ENCODE data around the gene CDH19. TPM values are rescaled to one million over a fixed set of nuclear protein-coding genes. Genes with fewer than 3 reads are reported as not detected.

The CDH19 gene
- total and polyA plus RNA-seq, 10 of the 15 experiments (the other 5 are each of a cell fraction or from before 2014, with no cell fraction given) = 0.01 TPM; not detected in 9

DNA sequence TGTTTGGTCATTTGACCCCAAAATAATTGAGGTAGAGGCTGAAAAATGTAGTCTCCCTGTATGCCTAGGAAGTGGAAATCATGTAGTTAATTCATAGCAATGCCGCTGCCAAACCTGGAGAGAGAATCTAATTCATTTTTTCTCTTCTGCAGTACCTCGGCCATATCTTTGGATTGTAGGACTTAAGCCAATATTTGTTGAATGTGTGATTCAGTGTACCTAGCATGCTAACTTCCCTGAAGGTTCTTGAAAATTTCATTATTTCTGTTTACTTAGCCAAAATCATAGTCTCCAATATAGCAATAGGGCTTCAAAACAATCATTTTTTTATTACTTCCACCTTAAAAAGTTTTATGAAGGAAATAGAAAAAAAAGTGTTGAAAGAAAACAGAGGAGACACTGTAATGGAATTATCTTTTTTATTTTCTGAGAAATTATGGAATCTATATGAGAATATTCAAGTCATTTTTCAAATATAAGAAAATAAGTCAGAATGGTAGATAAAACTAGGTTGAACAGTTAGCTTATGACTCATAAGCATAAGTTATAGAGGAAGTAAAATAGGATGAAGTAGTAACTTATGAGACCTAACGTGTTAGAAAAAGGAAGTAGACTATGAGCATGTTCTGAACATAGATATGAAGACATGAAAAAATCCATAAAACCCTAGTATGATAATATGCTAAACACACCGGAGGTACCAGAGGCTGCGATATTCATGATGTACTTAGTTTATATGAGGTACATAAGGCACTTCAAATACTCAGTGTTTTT is 35.2 kb upstream of the CDH19 start:
- Histone ChIP-seq H2AFZ (ENCODE audit: control insufficient read depth, low read depth, low read length) (no peak overlapping the region), H3K9ac (ENCODE audit: control insufficient read depth, insufficient read depth, low read length) (no peak overlapping the region), H3K4me2 (ENCODE audit: control insufficient read depth, insufficient read depth) (no peak overlapping the region), H3K4me1 (ENCODE audit: control insufficient read depth, insufficient read depth, low read length) (no peaks in the 10 kb centered on the region), H3K36me3 (ENCODE audit: control insufficient read depth in 2 of 2, insufficient read depth in 2 of 2, low read length in 1 of 2) (no peaks in the 10 kb centered on the region), H3K27ac (ENCODE audit: control insufficient read depth, insufficient read depth) (no peak overlapping the region), H3K4me3 (no peak overlapping the region), H4K20me1 (ENCODE audit: control insufficient read depth, insufficient read depth) (no peaks in the 10 kb centered on the region), H3K79me2 (ENCODE audit: control insufficient read depth, insufficient read depth, low read length) (no peaks in the 10 kb centered on the region), H3K27me3 (replicated peaks in 1 of 2; ENCODE audit: control insufficient read depth in 2 of 2, insufficient read depth in 2 of 2, low read length in 1 of 2) (no peaks in the 10 kb centered on the region), H3K9me3 (replicated peaks; ENCODE audit: control insufficient read depth, insufficient read depth, low read length) (no peaks in the 10 kb centered on the region)
- ChIA-PET RAD21 (ENCODE audit: unreplicated experiment) (no interaction called here), SMC1A (ENCODE audit: uncharacterized antibody, unreplicated experiment) (no interaction called here), POLR2A (no interaction called here), CTCF (no interaction called here)
- in situ Hi-C loops (cut with MboI) = no loop called here
- ATAC-seq = no peak
- no peak for DNase-seq (ENCODE audit: low read depth, low spot score)
- TF ChIP-seq MEF2A (IDR thresholded peaks at IDR 0.05; ENCODE audit: insufficient read depth, low read depth, low read length) = no peak
- TF ChIP-seq PML (IDR thresholded peaks at IDR 0.05; ENCODE audit: low read length) = no peak
- TF ChIP-seq CREM (IDR thresholded peaks at IDR 0.05; ENCODE audit: low read depth) = no peak
- no peak for TF ChIP-seq ESRRA (IDR thresholded peaks at IDR 0.05; ENCODE audit: low read length)
- no peak for TF ChIP-seq TCF12 (IDR thresholded peaks at IDR 0.05; ENCODE audit: low read depth, low read length)
- TF ChIP-seq NBN (IDR thresholded peaks at IDR 0.05) = no peak
- TF ChIP-seq WRNIP1 (IDR thresholded peaks at IDR 0.05; ENCODE audit: borderline replicate concordance, low read depth, low read length) = no peak
- no TSS peak for BruUV-seq (replicated peaks)
- 18% methylated on average over 5 of the region's 5 CpGs for WGBS (ENCODE audit: insufficient coverage, insufficient replicate concordance, low lambda C conversion rate, missing lambda C conversion rate)
- intact Hi-C loops (cut with micrococcal nuclease; ENCODE audit: unreplicated experiment) = no loop called here
- no peak for FAIRE-seq

DNA sequence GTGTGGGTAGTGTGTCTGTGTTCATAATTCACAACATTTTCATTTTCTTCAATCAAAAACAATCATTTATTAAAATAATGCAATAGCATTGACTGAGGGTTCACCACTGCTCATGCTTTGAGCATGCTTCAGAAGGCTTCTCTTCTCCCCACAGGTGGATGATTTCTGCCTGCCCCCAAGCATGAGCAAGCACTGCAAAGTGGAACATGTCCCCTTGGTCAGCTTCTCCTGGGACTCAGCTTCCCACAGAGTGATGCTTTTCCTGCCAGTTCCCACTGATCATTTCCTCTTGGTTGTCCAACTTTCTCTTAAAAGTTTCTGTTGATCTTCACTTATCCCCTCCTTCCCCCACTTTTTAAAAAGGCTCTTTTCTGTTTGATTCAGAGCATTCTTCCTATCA is 31.5 kb upstream of the CDH19 start:
- no peaks in the 10 kb centered on the region for H3K36me3 ChIP-seq (ENCODE audit: control insufficient read depth in 2 of 2, insufficient read depth in 2 of 2, low read length in 1 of 2)
- no peaks in the 10 kb centered on the region for H3K79me2 ChIP-seq (ENCODE audit: control insufficient read depth, insufficient read depth, low read length)
- H3K4me2 ChIP-seq (ENCODE audit: control insufficient read depth, insufficient read depth) = no peak overlapping the region
- no peaks in the 10 kb centered on the region for H3K4me1 ChIP-seq (ENCODE audit: control insufficient read depth, insufficient read depth, low read length)
- ChIA-PET POLR2A (no interaction called here), SMC1A (ENCODE audit: uncharacterized antibody, unreplicated experiment) (no interaction called here), RAD21 (ENCODE audit: unreplicated experiment) (no interaction called here), CTCF (no interaction called here)
- in situ Hi-C loops (cut with MboI) = no loop called here
- ATAC-seq (no peak), FAIRE-seq (no peak), DNase-seq (ENCODE audit: low read depth, low spot score) (no peak)
- H3K9me3 ChIP-seq (replicated peaks; ENCODE audit: control insufficient read depth, insufficient read depth, low read length) = no peaks in the 10 kb centered on the region
- intact Hi-C loops (cut with micrococcal nuclease; ENCODE audit: unreplicated experiment) = no loop called here
- no peaks in the 10 kb centered on the region for H4K20me1 ChIP-seq (ENCODE audit: control insufficient read depth, insufficient read depth)
- TF ChIP-seq ATF3 (IDR thresholded peaks at IDR 0.05; ENCODE audit: borderline replicate concordance, extremely low read depth, low read depth, low read length) (no peak), TCF7 (IDR thresholded peaks at IDR 0.05; ENCODE audit: borderline replicate concordance) (no peak), CBX3 (IDR thresholded peaks at IDR 0.05; ENCODE audit: borderline replicate concordance, low read depth) (no peak), CBFB (IDR thresholded peaks at IDR 0.05; ENCODE audit: low read depth) (no peak)
- no peak overlapping the region for H3K27ac ChIP-seq (ENCODE audit: control insufficient read depth, insufficient read depth)
- no peaks in the 10 kb centered on the region for H3K27me3 ChIP-seq (replicated peaks in 1 of 2; ENCODE audit: control insufficient read depth in 2 of 2, insufficient read depth in 2 of 2, low read length in 1 of 2)
- H3K9ac ChIP-seq (ENCODE audit: control insufficient read depth, insufficient read depth, low read length) = no peak overlapping the region
- no peak overlapping the region for H2AFZ ChIP-seq (ENCODE audit: control insufficient read depth, low read depth, low read length)
- BruUV-seq (replicated peaks) = no TSS peak
- no peak overlapping the region for H3K4me3 ChIP-seq

All from GM12878 (cell line).